GM12878 (cell line): ENCODE results near the gene PRPF4. TPM values are rescaled to one million over a fixed set of nuclear protein-coding genes. Genes with fewer than 3 reads are reported as not detected.
A peak's percentile ranks its signal among the peaks of the same experiment; 100 is the strongest.

Source experiments
- ATF7 ChIP-seq: fragments of 450-650 bp; IDR thresholded peaks from 2 replicates; pipeline ENCODE4 v1.6.1; 2016; ENCODE audit warnings: low read depth, mild to moderate bottlenecking
- BACH1 ChIP-seq: fragments of 450-650 bp; IDR thresholded peaks from 2 replicates; pipeline ENCODE4 v1.6.1; 2017; ENCODE audit warnings: mild to moderate bottlenecking, borderline replicate concordance
- CBX5 ChIP-seq: sonication (generic); IDR thresholded peaks from 2 replicates; pipeline ENCODE4 v1.6.1; 2016; ENCODE audit warnings: low read depth, moderate library complexity, mild to moderate bottlenecking, inconsistent platforms
- CHD2 ChIP-seq: IDR thresholded peaks from 2 replicates; pipeline ENCODE4 v1.6.1; 2011; ENCODE audit warnings: low read depth, low read length, improper control_type of control experiment, borderline replicate concordance
- EGR1 ChIP-seq, 2 experiments: IDR thresholded peaks; 1 replicate in 1 of 2; 2 replicates in 1 of 2; pipeline ENCODE4 v1.6.1; 2011 to 2012; ENCODE audit warnings: low read depth in 2 of 2, low read length in 2 of 2, borderline replicate concordance in 1 of 2, mild to moderate bottlenecking in 1 of 2, moderate library complexity in 1 of 2
- HDAC6 ChIP-seq: fragments of 200-600 bp; sonication (generic); IDR thresholded peaks from one replicate; pipeline ENCODE4 v1.8.0; 2017; ENCODE audit warnings: antibody characterized with exemption; ENCODE audit not compliant: unreplicated experiment
- IKZF1 ChIP-seq: fragments of 450-650 bp; conservative IDR thresholded peaks from 2 replicates; pipeline ENCODE4 v1.6.1; 2017; ENCODE audit warnings: antibody characterized with exemption, mild to moderate bottlenecking
- JUNB ChIP-seq: IDR thresholded peaks from 2 replicates; pipeline ENCODE4 v1.6.1; 2016; ENCODE audit warnings: antibody characterized with exemption, mild to moderate bottlenecking
- LARP7 ChIP-seq: fragments of 450-650 bp; IDR thresholded peaks from 2 replicates; pipeline ENCODE4 v1.6.1; 2017; ENCODE audit warnings: mild to moderate bottlenecking
- MTA2 ChIP-seq: fragments of 450-650 bp; IDR thresholded peaks from 2 replicates; pipeline ENCODE4 v1.6.1; 2016; ENCODE audit warnings: low read depth, mild to moderate bottlenecking, moderate library complexity
- PAX5 ChIP-seq: IDR thresholded peaks from 2 replicates; pipeline ENCODE4 v1.6.1; 2011; ENCODE audit warnings: low read depth, low read length, borderline replicate concordance
- POU2F2 ChIP-seq: IDR thresholded peaks from 3 replicates; pipeline ENCODE4 v1.6.1; 2011; ENCODE audit warnings: low read depth, mild to moderate bottlenecking, low read length, borderline replicate concordance
- RELB ChIP-seq: fragments of 450-650 bp; IDR thresholded peaks from 2 replicates; pipeline ENCODE4 v1.6.1; 2017; ENCODE audit warnings: low read depth, mild to moderate bottlenecking, moderate library complexity
- REST ChIP-seq: IDR thresholded peaks from 2 replicates; pipeline ENCODE4 v1.6.1; 2012; ENCODE audit warnings: mild to moderate bottlenecking, low read depth, low read length
- SIN3A ChIP-seq: IDR thresholded peaks from 2 replicates; pipeline ENCODE4 v1.6.1; 2012; ENCODE audit warnings: low read depth, low read length, improper control_type of control experiment
- SIX5 ChIP-seq: IDR thresholded peaks from 2 replicates; pipeline ENCODE4 v1.6.1; 2011; ENCODE audit warnings: mild to moderate bottlenecking, low read depth, low read length, moderate library complexity; ENCODE audit not compliant: severe bottlenecking
- SP1 ChIP-seq: IDR thresholded peaks from one replicate; pipeline ENCODE4 v1.6.1; 2011; ENCODE audit warnings: low read depth, low read length
- TBL1XR1 ChIP-seq: IDR thresholded peaks from 2 replicates; pipeline ENCODE4 v1.6.1; 2012; ENCODE audit warnings: low read depth, low read length, improper control_type of control experiment
- TCF3 ChIP-seq: IDR thresholded peaks from 2 replicates; pipeline ENCODE4 v1.6.1; 2012; ENCODE audit warnings: low read depth, mild to moderate bottlenecking, low read length, borderline replicate concordance; ENCODE audit not compliant: insufficient read depth
- ZBTB40 ChIP-seq: fragments of 450-650 bp; IDR thresholded peaks from 2 replicates; pipeline ENCODE4 v1.6.1; 2016; ENCODE audit warnings: mild to moderate bottlenecking, moderate library complexity, borderline replicate concordance
- polyA plus RNA-seq, 11 experiments: library from polyadenylated mRNA; depleted of rRNA in 4 of 11; unstranded in 6 of 11; stranded (reverse) in 5 of 11; fragments of >200 nt; fragmentation: Nextera tagmentation in 4 of 11; fragmentation: Illumina TruSeq in 1 of 11; extraction: Ambion mirVana in 4 of 11; extraction: Trizol in 1 of 11; gene quantifications; 1 replicate in 1 of 11; 2 replicates in 10 of 11; pipeline versions ENCODE4 v1.2.1 to v1.2.3, GENCODE V29; 2011 to 2016; ENCODE audit warnings: inconsistent platforms in 2 of 11, missing spikeins in 2 of 11, low read depth in 1 of 11
- total RNA-seq, 4 experiments: library from RNA; depleted of rRNA in 3 of 4; stranded (reverse); fragments of >200 nt in 3 of 4; fragmentation: Illumina TruSeq in 1 of 4; extraction: Trizol in 1 of 4; gene quantifications; 2 replicates each; pipeline versions ENCODE4 v1.2.1 to v1.2.3, GENCODE V29; 2013 to 2021

Gene PRPF4
- total and polyA plus RNA-seq, 10 of the 15 experiments (the other 5 are each of a cell fraction or from before 2014, with no cell fraction given) = 23.0 to 48.1 (median 39.2) TPM

GRCh38 chr9:113275157-113276131 lies at the start of gene PRPF4, which contains the start of gene CDC26 (continued):
- peak; percentile 94 for TF ChIP-seq ZBTB40
- TF ChIP-seq TCF3 = 0 out of 2 replicates have a peak, but pooled peaks have one; percentile 10
- 0 out of 3 replicates have a peak, but pooled peaks have one; percentile 72 for TF ChIP-seq POU2F2
- peak; percentile 14; the same call in 1 of the 2 replicates for TF ChIP-seq PAX5
- TF ChIP-seq ATF7 = peak; percentile 91
- peak; percentile 76 for TF ChIP-seq HDAC6
- TF ChIP-seq JUNB = peak; percentile 24; the same call in 1 of the 2 replicates
- peak; percentile 85 for TF ChIP-seq SIX5
- peak; percentile 73; the same call in 1 of the 2 replicates for TF ChIP-seq TBL1XR1
- no peak for TF ChIP-seq CBX5
- peak; percentile 51; the same call in 1 of the 2 replicates for TF ChIP-seq BACH1
- TF ChIP-seq SIN3A = peak; percentile 92
- TF ChIP-seq SP1 = peak; percentile 14
- peak; percentile 33 for TF ChIP-seq LARP7
- TF ChIP-seq CHD2 = peak; percentile 95
- peak; percentile 68 for TF ChIP-seq MTA2
- TF ChIP-seq REST = no peak
- TF ChIP-seq IKZF1 = peak; percentile 94
- TF ChIP-seq RELB = peak; percentile 75
- peak; percentile 80 to 99 for TF ChIP-seq EGR1 (IDR thresholded peaks at IDR 0.05; ENCODE audit: borderline replicate concordance in 1 of 2, low read depth in 2 of 2, low read length in 2 of 2)
